GM23338 (cell line): ENCODE results near the gene POSTN. TPM values are rescaled to one million over a fixed set of nuclear protein-coding genes. Genes with fewer than 3 reads are reported as not detected.

Experiments used
- ATAC-seq: fragments of 200-7000 bp; cut with Tn5 transposase; 3 replicates; pipeline ENCODE4 v1.9.1; 2020
- DNase-seq: peaks from one replicate; pipeline ENCODE4 v3.0.0-alpha.2; 2015; ENCODE audit warnings: low spot score
- H2AFZ ChIP-seq: fragments of 200-600 bp; sonication (generic); 2 replicates; pipeline ENCODE4 v1.8.0; 2016; ENCODE audit warnings: antibody characterized with exemption, mild to moderate bottlenecking, moderate library complexity
- H3F3A ChIP-seq: fragments of 200-600 bp; sonication (generic); replicated peaks from 2 replicates; pipeline ENCODE4 v1.8.0; 2017; ENCODE audit warnings: antibody characterized with exemption, mixed run types, low read depth
- H3K27ac ChIP-seq: fragments of 200-600 bp; sonication (generic); 2 replicates; pipeline ENCODE4 v1.6.1; 2016; ENCODE audit warnings: low read depth
- H3K27me3 ChIP-seq: fragments of 200-600 bp; sonication (generic); 2 replicates; pipeline ENCODE4 v1.8.0; 2016; ENCODE audit warnings: mild to moderate bottlenecking, mixed run types, moderate library complexity; ENCODE audit not compliant: insufficient read depth
- H3K36me3 ChIP-seq: fragments of 200-600 bp; sonication (generic); 2 replicates; pipeline ENCODE4 v1.8.0; 2016; ENCODE audit warnings: mild to moderate bottlenecking; ENCODE audit not compliant: insufficient read depth
- H3K4me1 ChIP-seq: fragments of 200-600 bp; sonication (generic); 2 replicates; pipeline ENCODE4 v1.8.0; 2016; ENCODE audit warnings: mild to moderate bottlenecking, moderate library complexity; ENCODE audit not compliant: insufficient read depth
- H3K4me2 ChIP-seq: fragments of 200-600 bp; sonication (generic); 2 replicates; pipeline ENCODE4 v1.7.1; 2017; ENCODE audit warnings: mixed run types
- H3K4me3 ChIP-seq: fragments of 200-600 bp; sonication (generic); 2 replicates; pipeline ENCODE4 v1.6.1; 2016; ENCODE audit warnings: mixed run types
- H3K79me2 ChIP-seq: fragments of 200-600 bp; sonication (generic); replicated peaks from 2 replicates; pipeline ENCODE4 v1.8.0; 2017; ENCODE audit warnings: mild to moderate bottlenecking; ENCODE audit not compliant: insufficient read depth
- H3K9me2 ChIP-seq: fragments of 200-600 bp; sonication (generic); 2 replicates; pipeline ENCODE4 v1.8.0; 2017; ENCODE audit not compliant: insufficient read depth
- H4K20me1 ChIP-seq: fragments of 200-600 bp; sonication (generic); replicated peaks from 2 replicates; pipeline ENCODE4 v1.8.0; 2017; ENCODE audit warnings: mild to moderate bottlenecking; ENCODE audit not compliant: insufficient read depth
- H3K27ac Mint-ChIP-seq: 2 replicates; pipeline ENCODE4 v1.8.0; 2020; ENCODE audit warnings: inconsistent platforms, mild to moderate bottlenecking, moderate library complexity, mixed read lengths
- H3K27me3 Mint-ChIP-seq: 3 replicates; pipeline ENCODE4 v1.8.0; 2022; ENCODE audit warnings: low read depth, mild to moderate bottlenecking, moderate library complexity, mixed read lengths, inconsistent platforms; ENCODE audit not compliant: insufficient read depth, poor library complexity
- H3K36me3 Mint-ChIP-seq: 3 replicates; pipeline ENCODE4 v1.8.0; 2021; ENCODE audit warnings: low read depth, mild to moderate bottlenecking, inconsistent platforms, moderate library complexity, mixed read lengths
- H3K4me1 Mint-ChIP-seq: 3 replicates; pipeline ENCODE4 v1.8.0; 2020; ENCODE audit warnings: mild to moderate bottlenecking, inconsistent platforms, mixed read lengths
- H3K4me3 Mint-ChIP-seq: 3 replicates; pipeline ENCODE4 v1.8.0; 2021; ENCODE audit warnings: moderate library complexity, mild to moderate bottlenecking, inconsistent platforms, mixed read lengths
- H3K9me3 Mint-ChIP-seq: 3 replicates; pipeline ENCODE4 v1.8.0; 2020; ENCODE audit warnings: moderate library complexity, mild to moderate bottlenecking, inconsistent platforms, mixed read lengths
- CREB1 ChIP-seq: fragments of 250-450 bp; sonication (Bioruptor Pico); IDR thresholded peaks from 2 replicates; pipeline ENCODE4 v1.5.0; 2020; ENCODE audit warnings: low read depth, mild to moderate bottlenecking, moderate library complexity
- CTCF ChIP-seq, 2 experiments: fragments of 200-600 bp in 1 of 2; sonication (generic) in 1 of 2; conservative IDR thresholded peaks; 2 replicates each; pipeline versions ENCODE4 v1.5.1 to v1.6.1; 2016 to 2017; ENCODE audit warnings: antibody characterized with exemption in 2 of 2, low read depth in 2 of 2, mild to moderate bottlenecking in 2 of 2, moderate library complexity in 1 of 2
- EZH2 ChIP-seq: fragments of 200-600 bp; sonication (generic); IDR thresholded peaks from one replicate; pipeline ENCODE4 v1.8.0; 2017; ENCODE audit warnings: antibody characterized with exemption, mild to moderate bottlenecking, low read depth; ENCODE audit not compliant: unreplicated experiment
- EZH2phosphoT487 ChIP-seq: fragments of 200-600 bp; sonication (generic); IDR thresholded peaks from one replicate; pipeline ENCODE4 v1.8.1; 2018; ENCODE audit warnings: antibody characterized with exemption; ENCODE audit not compliant: unreplicated experiment
- JUNB ChIP-seq: IDR thresholded peaks from one replicate; pipeline ENCODE4 v1.6.1; 2016; ENCODE audit warnings: antibody characterized with exemption; ENCODE audit not compliant: unreplicated experiment
- NANOG ChIP-seq: IDR thresholded peaks from 2 replicates; pipeline ENCODE4 v1.6.1; 2016; ENCODE audit warnings: antibody characterized with exemption, borderline replicate concordance
- POLR2AphosphoS5 ChIP-seq: IDR thresholded peaks from 2 replicates; pipeline ENCODE4 v1.6.1; 2016; ENCODE audit warnings: antibody characterized with exemption, low read depth
- REST ChIP-seq: IDR thresholded peaks from one replicate; pipeline ENCODE4 v1.6.1; 2018; ENCODE audit warnings: antibody characterized with exemption; ENCODE audit not compliant: unreplicated experiment
- STAT1 ChIP-seq: IDR thresholded peaks from one replicate; pipeline ENCODE4 v1.6.1; 2016; ENCODE audit warnings: antibody characterized with exemption; ENCODE audit not compliant: unreplicated experiment
- ZNF114 ChIP-seq: fragments of 250-450 bp; sonication (Bioruptor Pico); IDR thresholded peaks from 2 replicates; pipeline ENCODE4 v1.5.0; 2020; ENCODE audit warnings: mild to moderate bottlenecking, moderate library complexity
- ZNF331 ChIP-seq: fragments of 250-450 bp; sonication (Bioruptor Pico); IDR thresholded peaks from 2 replicates; pipeline ENCODE4 v1.5.0; 2020; ENCODE audit warnings: low read depth, mild to moderate bottlenecking, moderate library complexity
- ZNF462 ChIP-seq: fragments of 250-450 bp; sonication (Bioruptor Pico); IDR thresholded peaks from 2 replicates; pipeline ENCODE4 v1.5.0; 2020; ENCODE audit warnings: mild to moderate bottlenecking, moderate library complexity
- polyA plus RNA-seq: library from polyadenylated mRNA; unstranded; fragments of >200 nt; fragmentation: Nextera tagmentation; extraction: Ambion mirVana; gene quantifications from 2 replicates; pipeline ENCODE4 v1.2.1, GENCODE V29; 2016
- total RNA-seq: library from RNA; depleted of rRNA; stranded (reverse); fragments of >200 nt; shearing (Covaris generic); gene quantifications from 2 replicates; pipeline ENCODE4 v1.2.3, GENCODE V29; 2014

The POSTN gene
- total and polyA plus RNA-seq, 2 experiments from 2014 or later: 0.21 to 0.31 TPM

- DNase-seq (no peak), ATAC-seq (no peak)
- H3K27ac Mint-ChIP-seq: no peak overlapping the region
- H3K4me2 ChIP-seq: no peak overlapping the region
- H4K20me1 ChIP-seq: no peaks in the 10 kb centered on the region
- H3K9me2 ChIP-seq: no peaks in the 10 kb centered on the region
- no peaks in the 10 kb centered on the region for H3K27me3 Mint-ChIP-seq
- H3K36me3 ChIP-seq: no peaks in the 10 kb centered on the region
- H3K4me3 Mint-ChIP-seq: no peak overlapping the region
- no peaks in the 10 kb centered on the region for H3K4me1 ChIP-seq
- 0 out of 3 replicates have a peak, but pooled peaks cover 1% of the 10 kb centered on the region for H3K4me1 Mint-ChIP-seq
- TF ChIP-seq STAT1 (no peak), CREB1 (CRISPR knock-in tag) (no peak), CTCF (conservative IDR thresholded peaks at IDR 0.05; ENCODE audit: low read depth in 2 of 2) (no peak), JUNB (no peak), ZNF462 (CRISPR knock-in tag) (no peak), EZH2 (no peak), NANOG (no peak), ZNF114 (CRISPR knock-in tag) (no peak), ZNF331 (CRISPR knock-in tag) (no peak), POLR2AphosphoS5 (no peak), EZH2phosphoT487 (no peak), REST (no peak)
- no peak overlapping the region for H3K27ac ChIP-seq
- H3K79me2 ChIP-seq: no peaks in the 10 kb centered on the region
- H3K9me3 Mint-ChIP-seq: no peaks in the 10 kb centered on the region; the same call in 2 of the 3 replicates
- H3F3A ChIP-seq: no peaks in the 10 kb centered on the region
- no peaks in the 10 kb centered on the region for H3K27me3 ChIP-seq
- H2AFZ ChIP-seq: 0 out of 2 replicates have a peak overlapping the region, but pooled peaks have one; percentile 28
- no peak overlapping the region for H3K4me3 ChIP-seq
- H3K36me3 Mint-ChIP-seq: no peaks in the 10 kb centered on the region
Observed at GRCh38 chr13:37539170-37539569, 59.4 kb downstream of the POSTN start.
